Glutamatergic neuron (in vitro differentiated cells): Measurements from ENCODE around the gene TSHZ3. TPM values are rescaled to one million over a fixed set of nuclear protein-coding genes. Genes with fewer than 3 reads are reported as not detected.

Experiments used
- DNase-seq: peaks from one replicate; pipeline ENCODE4 v3.0.0; 2022
- H3K27ac Mint-ChIP-seq: one replicate; pipeline ENCODE4 v1.8.0; 2020; ENCODE audit warnings: mild to moderate bottlenecking, mixed read lengths, inconsistent platforms; ENCODE audit not compliant: unreplicated experiment
- H3K27me3 Mint-ChIP-seq: one replicate; pipeline ENCODE4 v1.8.0; 2020; ENCODE audit warnings: mild to moderate bottlenecking, moderate library complexity, mixed read lengths, inconsistent platforms; ENCODE audit not compliant: unreplicated experiment
- H3K36me3 Mint-ChIP-seq: one replicate; pipeline ENCODE4 v1.8.0; 2020; ENCODE audit warnings: mild to moderate bottlenecking, mixed read lengths, inconsistent platforms; ENCODE audit not compliant: unreplicated experiment
- H3K4me1 Mint-ChIP-seq: one replicate; pipeline ENCODE4 v1.8.0; 2020; ENCODE audit warnings: mild to moderate bottlenecking, low read depth, mixed read lengths, inconsistent platforms; ENCODE audit not compliant: unreplicated experiment
- H3K4me3 Mint-ChIP-seq: one replicate; pipeline ENCODE4 v1.8.0; 2020; ENCODE audit warnings: mild to moderate bottlenecking, mixed read lengths, inconsistent platforms; ENCODE audit not compliant: unreplicated experiment
- H3K9me3 Mint-ChIP-seq: one replicate; pipeline ENCODE4 v1.8.0; 2020; ENCODE audit warnings: mild to moderate bottlenecking, moderate library complexity, mixed read lengths, inconsistent platforms; ENCODE audit not compliant: unreplicated experiment
- CTCF ChIP-seq: fragments of 200-600 bp; sonication (generic); IDR thresholded peaks from one replicate; pipeline ENCODE4 v1.5.0; 2021; ENCODE audit not compliant: partially characterized antibody, unreplicated experiment
- total RNA-seq: library from RNA; stranded (reverse); fragmentation: NEBNext Ultra II Directional; extraction: Animal tissue kit (Norgen Biotek cat#: 25700); gene quantifications from one replicate; pipeline ENCODE4 v1.2.1, GENCODE V29; 2021; ENCODE audit not compliant: unreplicated experiment

The TSHZ3 gene
- total RNA-seq, 1 donor from 2014 or later: 7.4 TPM

- Mint-ChIP-seq H3K4me3 (peak overlapping the region; percentile 85), H3K4me1 (peaks cover 13% of the 10 kb centered on the region), H3K9me3 (peaks cover 11% of the 10 kb centered on the region), H3K27me3 (peaks cover 43% of the 10 kb centered on the region), H3K36me3 (no peaks in the 10 kb centered on the region), H3K27ac (no peak overlapping the region)
- peak; percentile 37 for DNase-seq
- no peak for TF ChIP-seq CTCF
Observed at GRCh38 chr19:31352782-31353651, 3.8 kb upstream of the TSHZ3 start.

- Mint-ChIP-seq H3K36me3 (no peaks in the 10 kb centered on the region), H3K27me3 (peaks cover 39% of the 10 kb centered on the region), H3K4me3 (peak overlapping the region; percentile 85), H3K27ac (no peak overlapping the region), H3K4me1 (peaks cover 16% of the 10 kb centered on the region), H3K9me3 (peaks cover 13% of the 10 kb centered on the region)
- TF ChIP-seq CTCF: no peak
- DNase-seq: no peak
Observed at GRCh38 chr19:31352296-31352781, 3.1 kb upstream of the TSHZ3 start.

DNA sequence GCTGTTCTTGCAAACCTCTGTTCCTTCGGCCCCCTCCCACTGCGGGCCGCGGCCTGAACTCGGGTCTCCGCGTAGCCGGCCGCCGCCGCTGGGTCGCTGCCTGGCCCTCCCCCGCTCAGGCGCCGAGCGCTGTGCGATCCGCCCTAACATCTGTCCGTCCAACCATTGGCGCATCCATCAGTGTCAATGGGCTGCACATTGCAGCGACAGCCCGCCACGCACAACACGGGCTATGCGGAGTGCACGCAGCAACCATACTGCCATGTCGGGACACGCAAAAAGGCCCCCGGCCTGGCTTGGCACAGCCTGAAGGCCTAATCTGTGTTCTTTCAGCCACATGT is 2.6 kb upstream of the TSHZ3 start:
- Mint-ChIP-seq H3K9me3 (peaks cover 15% of the 10 kb centered on the region), H3K27me3 (peaks cover 36% of the 10 kb centered on the region), H3K36me3 (no peaks in the 10 kb centered on the region)

DNA sequence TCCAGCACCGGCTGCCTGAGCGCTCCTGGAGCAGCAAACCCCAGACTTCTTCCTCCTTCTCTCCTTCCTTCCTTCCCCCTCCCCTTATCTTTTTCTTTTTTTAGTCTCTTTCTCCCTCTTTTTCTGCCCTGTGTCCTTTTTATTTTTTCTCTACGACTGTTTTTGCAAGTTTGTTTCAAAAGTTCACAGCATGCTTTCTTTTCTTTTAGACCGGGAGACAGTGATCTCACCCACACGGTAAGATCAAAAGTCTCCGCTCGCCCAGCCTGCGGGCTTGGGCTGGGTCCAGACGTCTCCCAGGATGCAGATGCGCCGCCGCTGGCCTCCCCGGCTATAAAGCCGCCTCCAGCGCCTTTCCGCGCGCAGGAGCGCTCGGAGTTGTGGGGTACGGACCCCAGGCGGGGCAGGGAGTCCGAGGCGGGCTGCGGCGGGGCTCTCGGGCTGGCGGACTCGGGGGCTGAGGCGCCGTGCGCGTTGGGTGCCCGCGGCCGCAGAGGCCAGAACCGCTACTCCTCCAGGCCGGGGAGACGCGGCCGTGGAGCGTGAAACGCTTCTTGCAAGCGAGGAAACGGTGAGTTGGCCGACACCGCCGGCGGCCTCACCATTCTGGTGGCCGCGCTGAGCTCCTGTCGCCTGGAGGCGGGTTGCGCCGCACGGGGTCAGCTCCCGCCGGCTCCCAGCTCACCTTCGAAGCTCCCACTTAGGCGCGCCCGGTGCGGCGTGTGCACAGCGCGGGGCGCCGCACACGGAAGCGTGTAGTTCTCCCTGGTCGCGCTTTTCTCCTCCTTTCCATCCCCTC is 2.0 kb upstream of the TSHZ3 start:
- no peak for TF ChIP-seq CTCF
- peak; percentile 51 for DNase-seq
- H3K4me1 Mint-ChIP-seq: peaks cover 18% of the 10 kb centered on the region
- H3K36me3 Mint-ChIP-seq: no peaks in the 10 kb centered on the region
- H3K27ac Mint-ChIP-seq: peak overlapping the region; percentile 55
- H3K27me3 Mint-ChIP-seq: peaks cover 30% of the 10 kb centered on the region
- H3K9me3 Mint-ChIP-seq: peaks cover 13% of the 10 kb centered on the region
- H3K4me3 Mint-ChIP-seq: peak overlapping the region; percentile 95

More for the DNA sequence above, 2.6 kb upstream of the TSHZ3 start:
- DNase-seq: no peak
- Mint-ChIP-seq H3K4me1 (peaks cover 18% of the 10 kb centered on the region), H3K4me3 (peak overlapping the region; percentile 85), H3K27ac (no peak overlapping the region)
- TF ChIP-seq CTCF: no peak

- no peak for TF ChIP-seq CTCF
- peak; percentile 78 for DNase-seq
- Mint-ChIP-seq H3K27me3 (peaks cover 28% of the 10 kb centered on the region), H3K9me3 (peaks cover 13% of the 10 kb centered on the region), H3K27ac (no peak overlapping the region), H3K4me3 (peak overlapping the region; percentile 95), H3K4me1 (peaks cover 18% of the 10 kb centered on the region), H3K36me3 (no peaks in the 10 kb centered on the region)
Observed at GRCh38 chr19:31350693-31351055, 1.4 kb upstream of the TSHZ3 start.
